RWPE1 (cell line): ENCODE results near the gene FSTL4.

Experiments used
- CTCF ChIA-PET: fragments of 350-600 bp; sonication (Branson Sonifier 250); formaldehyde crosslinking; extraction: SDS; loops from one replicate; lab custom pipeline; 2021; lab: Yijun Ruan, JAX
- POLR2A ChIA-PET: fragments of 400-600 bp; formaldehyde crosslinking; extraction: SDS; loops from one replicate; lab custom pipeline; 2020; ENCODE audit warnings: antibody characterized with exemption; ENCODE audit not compliant: low non-redundant PET; lab: Yijun Ruan, JAX
- DNase-seq: peaks from one replicate; pipeline ENCODE4 v3.0.0; 2012; ENCODE audit warnings: low spot score
- H3K27ac ChIP-seq: fragments of 450-650 bp; 2 replicates; pipeline ENCODE4 v1.5.1; 2017
- TF ChIP-seq, protein P1 (sequence below): fragments of 450-650 bp; conservative IDR thresholded peaks from 2 replicates; pipeline ENCODE4 v1.5.1; 2017; ENCODE audit warnings: low read depth, mild to moderate bottlenecking

The FSTL4 gene

DNA sequence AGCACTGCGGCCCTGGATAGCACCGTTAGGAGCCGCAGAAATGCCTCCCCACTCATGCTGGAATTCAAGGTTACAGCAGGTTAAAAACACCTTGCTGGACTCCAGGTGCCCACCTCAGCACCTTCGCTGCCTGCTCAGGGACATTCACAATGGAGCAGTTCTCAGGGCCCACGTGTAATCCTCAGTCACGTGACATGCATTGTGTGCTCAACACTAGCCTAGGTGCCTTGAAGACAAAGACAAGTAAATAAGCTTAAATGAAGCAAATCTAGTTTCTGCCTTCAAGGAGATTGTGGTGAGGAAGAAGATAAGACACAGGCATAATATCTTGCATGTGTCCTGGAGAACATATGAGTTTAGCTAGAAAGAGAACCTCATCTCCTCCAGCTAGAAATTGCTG, 82.1 kb downstream of the FSTL4 start:
- POLR2A ChIA-PET = no interaction called here
- no peak for DNase-seq
- H3K27ac ChIP-seq = no peak overlapping the region
- TF ChIP-seq, protein P1, sequence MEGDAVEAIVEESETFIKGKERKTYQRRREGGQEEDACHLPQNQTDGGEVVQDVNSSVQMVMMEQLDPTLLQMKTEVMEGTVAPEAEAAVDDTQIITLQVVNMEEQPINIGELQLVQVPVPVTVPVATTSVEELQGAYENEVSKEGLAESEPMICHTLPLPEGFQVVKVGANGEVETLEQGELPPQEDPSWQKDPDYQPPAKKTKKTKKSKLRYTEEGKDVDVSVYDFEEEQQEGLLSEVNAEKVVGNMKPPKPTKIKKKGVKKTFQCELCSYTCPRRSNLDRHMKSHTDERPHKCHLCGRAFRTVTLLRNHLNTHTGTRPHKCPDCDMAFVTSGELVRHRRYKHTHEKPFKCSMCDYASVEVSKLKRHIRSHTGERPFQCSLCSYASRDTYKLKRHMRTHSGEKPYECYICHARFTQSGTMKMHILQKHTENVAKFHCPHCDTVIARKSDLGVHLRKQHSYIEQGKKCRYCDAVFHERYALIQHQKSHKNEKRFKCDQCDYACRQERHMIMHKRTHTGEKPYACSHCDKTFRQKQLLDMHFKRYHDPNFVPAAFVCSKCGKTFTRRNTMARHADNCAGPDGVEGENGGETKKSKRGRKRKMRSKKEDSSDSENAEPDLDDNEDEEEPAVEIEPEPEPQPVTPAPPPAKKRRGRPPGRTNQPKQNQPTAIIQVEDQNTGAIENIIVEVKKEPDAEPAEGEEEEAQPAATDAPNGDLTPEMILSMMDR = no peak
- CTCF ChIA-PET = interaction anchor here (0.7 kb wide), 1 partner anchor 8 kb away, joined by 3 read pairs; no protein-coding TSS in a partner anchor

DNA sequence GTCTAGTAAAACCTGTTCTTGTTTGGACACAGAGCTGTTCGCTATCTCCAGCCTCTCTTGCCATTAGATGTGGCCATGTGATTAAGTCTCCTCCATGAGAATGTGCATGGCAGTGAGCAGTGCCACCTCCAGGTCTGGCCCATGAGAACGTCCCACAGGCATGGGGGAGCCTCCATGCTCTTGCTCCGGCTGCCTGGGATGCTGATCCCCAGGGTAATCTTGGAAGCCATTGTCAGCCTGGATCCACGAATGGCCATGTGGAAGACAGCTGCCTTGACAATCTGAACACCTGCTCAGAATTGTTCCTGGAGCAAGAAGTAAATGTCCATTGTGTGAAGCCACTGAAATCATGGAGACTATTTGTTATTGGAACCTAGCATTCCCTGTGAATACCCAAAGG, 83.5 kb downstream of the FSTL4 start:
- CTCF ChIA-PET = interaction anchor here (1.2 kb wide), 2 partner anchors 19 to 105 kb away, joined by 3 read pairs; no protein-coding TSS in a partner anchor
- TF ChIP-seq, protein P1 = no peak
- POLR2A ChIA-PET = no interaction called here

DNA sequence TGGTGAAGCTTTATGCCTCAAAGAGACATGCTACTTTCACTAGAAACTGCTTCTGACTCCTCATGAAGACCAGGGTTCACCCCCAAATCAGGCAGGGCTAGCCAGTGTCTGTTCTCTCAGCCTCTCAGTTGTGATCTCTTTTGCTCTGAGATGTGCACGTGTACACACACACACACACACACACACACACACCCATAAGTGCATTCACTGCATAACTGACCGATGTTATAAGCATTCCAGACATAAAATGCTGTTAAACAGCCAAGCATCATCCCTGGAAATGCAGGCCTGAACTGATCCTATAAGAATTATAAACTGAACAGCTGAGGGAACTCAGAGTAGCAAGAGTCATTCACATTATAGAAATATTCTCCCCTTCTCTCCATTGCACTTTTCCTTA, 85.0 kb downstream of the FSTL4 start:
- no peak overlapping the region for H3K27ac ChIP-seq
- POLR2A ChIA-PET = no interaction called here
- DNase-seq = no peak
- TF ChIP-seq, protein P1 = no peak
- CTCF ChIA-PET = no interaction called here

More for the DNA sequence above, 83.5 kb downstream of the FSTL4 start:
- DNase-seq = no peak
- no peak overlapping the region for H3K27ac ChIP-seq

DNA sequence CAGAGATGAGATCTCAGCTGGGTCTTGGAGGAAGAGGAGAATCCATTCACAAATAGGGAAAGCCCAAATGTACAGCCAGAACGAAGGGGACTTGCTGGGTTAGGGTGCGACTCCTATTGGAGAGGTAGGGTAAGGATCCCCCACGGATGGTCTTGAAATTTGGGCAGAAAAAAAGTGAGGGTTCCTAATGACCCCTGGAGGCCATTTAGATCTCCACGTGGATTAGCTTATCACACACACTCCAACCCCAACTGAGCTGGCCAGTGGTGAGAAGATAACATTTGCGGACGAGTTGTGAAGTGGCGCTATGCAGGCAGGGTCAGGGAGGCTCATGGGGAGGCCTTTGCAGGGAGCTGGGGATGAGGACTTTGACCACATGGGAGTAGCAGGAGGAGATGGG, 86.0 kb downstream of the FSTL4 start:
- TF ChIP-seq, protein P1 = no peak
- no peak for DNase-seq
- ChIA-PET CTCF (no interaction called here), POLR2A (no interaction called here)
- no peak overlapping the region for H3K27ac ChIP-seq

DNA sequence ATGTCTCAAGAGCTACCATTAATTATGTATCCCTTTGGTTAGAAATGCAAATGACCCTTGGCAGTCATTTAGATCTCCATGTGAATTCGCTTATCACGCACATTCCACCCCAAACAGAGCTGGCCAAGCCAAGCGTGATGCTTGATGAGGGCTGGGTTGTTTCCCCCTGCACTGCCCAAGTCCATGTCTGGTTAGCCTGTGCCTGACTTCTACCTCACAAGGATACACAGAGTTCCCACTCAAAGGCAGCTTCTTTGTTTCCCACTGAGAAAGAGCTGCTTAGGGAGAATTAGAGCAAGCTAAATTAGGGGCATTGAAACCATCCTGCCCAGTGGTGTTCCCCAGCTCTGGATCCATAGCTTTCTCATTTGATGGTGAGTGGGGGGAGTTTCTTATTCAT, 87.2 kb downstream of the FSTL4 start:
- ChIA-PET CTCF (interaction anchor here (0.6 to 1.0 kb wide), 3 partner anchors 9 to 382 kb away, joined by 3 to 5 read pairs (median 3); no protein-coding TSS in a partner anchor), POLR2A (no interaction called here)
- no peak for DNase-seq
- TF ChIP-seq, protein P1 = no peak
- no peak overlapping the region for H3K27ac ChIP-seq

DNA sequence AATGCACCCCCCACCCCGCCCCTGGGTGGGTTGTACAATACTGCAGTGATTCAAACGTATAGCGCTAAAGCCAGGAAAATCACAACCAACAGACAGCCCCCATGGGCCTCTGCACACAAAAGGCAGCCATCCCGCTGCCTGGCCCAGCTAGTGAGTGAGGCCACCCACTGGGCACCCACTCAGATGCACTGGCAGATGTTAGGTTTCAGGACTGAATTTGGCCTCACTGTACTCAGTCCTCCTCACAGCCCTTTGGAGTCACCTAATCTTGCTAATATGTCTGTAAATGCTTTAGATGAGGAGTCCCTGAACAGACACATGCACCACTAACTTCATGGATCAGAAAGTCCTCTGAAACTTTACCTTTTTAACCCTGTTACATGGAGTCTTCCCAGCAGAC, 87.7 kb downstream of the FSTL4 start:
- no peak for DNase-seq
- TF ChIP-seq, protein P1 = no peak
- CTCF ChIA-PET = interaction anchor here (1.0 kb wide), 1 partner anchor 10 kb away, joined by 5 read pairs; no protein-coding TSS in a partner anchor
- H3K27ac ChIP-seq = no peak overlapping the region
- POLR2A ChIA-PET = no interaction called here
